GM19238 (cell line): ENCODE data around the gene CHCT1.
"Not testable (repeated sequence)": the region's sequence is repeated elsewhere in the genome, so short reads cannot be mapped to it uniquely, and the experiment has no call there.

Source experiments
- DNase-seq: peaks from one replicate; pipeline ENCODE4 v3.0.0; 2011; ENCODE audit warnings: low spot score; ENCODE audit not compliant: insufficient read length

CHCT1 gene

GRCh38 chr17:60398227-60398959 lies 23.9 kb upstream of the CHCT1 start:
- no peak for DNase-seq

GRCh38 chr17:60401819-60402218 lies 20.5 kb upstream of the CHCT1 start:
- DNase-seq, result no peak

- DNase-seq, result no peak
Measured at GRCh38 chr17:60403523-60403810, 18.8 kb upstream of the CHCT1 start.

- no peak for DNase-seq
Measured at GRCh38 chr17:60403962-60404361, 18.3 kb upstream of the CHCT1 start.

GRCh38 chr17:60406887-60407286 lies 15.4 kb upstream of the CHCT1 start:
- DNase-seq, result no peak

- no peak for DNase-seq
Measured at GRCh38 chr17:60410001-60410400, 12.3 kb upstream of the CHCT1 start.

- no peak for DNase-seq
Measured at GRCh38 chr17:60412701-60413100, 9.6 kb upstream of the CHCT1 start.

GRCh38 chr17:60415146-60415545 lies 7.1 kb upstream of the CHCT1 start:
- no peak for DNase-seq

- no peak for DNase-seq
Measured at GRCh38 chr17:60416368-60416925, 5.8 kb upstream of the CHCT1 start.

- not testable (repeated sequence) for DNase-seq
Measured at GRCh38 chr17:60419003-60419402, 3.3 kb upstream of the CHCT1 start.

- not testable (repeated sequence) for DNase-seq
Measured at GRCh38 chr17:60419875-60420274, 2.4 kb upstream of the CHCT1 start.

GRCh38 chr17:60421273-60422161 lies 772 bp upstream of the CHCT1 start:
- DNase-seq, result peak; percentile 80

- DNase-seq, result no peak
Measured at GRCh38 chr17:60423865-60424264, 1.6 kb downstream of the CHCT1 start.

- no peak for DNase-seq
Measured at GRCh38 chr17:60425626-60426025, 3.3 kb downstream of the CHCT1 start.

GRCh38 chr17:60426596-60426995 lies 4.3 kb downstream of the CHCT1 start:
- DNase-seq, result no peak

GRCh38 chr17:60428491-60428890 lies 6.2 kb downstream of the CHCT1 start:
- DNase-seq, result not testable (repeated sequence)

- DNase-seq, result not testable (repeated sequence)
Measured at GRCh38 chr17:60430561-60430960, 8.3 kb downstream of the CHCT1 start.

GRCh38 chr17:60433021-60433997 lies 11.0 kb downstream of the CHCT1 start:
- not testable (repeated sequence) for DNase-seq

- DNase-seq, result peak; percentile 27
Measured at GRCh38 chr17:60435244-60436167, 13.2 kb downstream of the CHCT1 start.

GRCh38 chr17:60436676-60437075 lies 14.4 kb downstream of the CHCT1 start:
- no peak for DNase-seq
